SK-N-SH (cell line): Measurements from ENCODE around the gene SNX8. TPM values are rescaled to one million over a fixed set of nuclear protein-coding genes. Genes with fewer than 3 reads are reported as not detected.

Source experiments
- CTCF ChIA-PET: fragments of 300-600, 350-600 bp; formaldehyde crosslinking; extraction: SDS; loops from one replicate; lab custom pipeline; 2021; lab: Yijun Ruan, JAX
- POLR2A ChIA-PET: fragments of 350-600 bp; sonication (Branson Sonifier 250); formaldehyde crosslinking; extraction: SDS; loops from one replicate; lab custom pipeline; 2020; ENCODE audit warnings: antibody characterized with exemption, inconsistent platforms; lab: Yijun Ruan, JAX
- DNase-seq: peaks from one replicate; pipeline ENCODE4 v3.0.0; 2012
- H2AFZ ChIP-seq: fragments of 200-600 bp; sonication (generic); 2 replicates; pipeline ENCODE4 v1.8.1; 2016; ENCODE audit warnings: antibody characterized with exemption, mild to moderate bottlenecking, low read depth
- H3F3A ChIP-seq: fragments of 200-600 bp; sonication (generic); replicated peaks from 2 replicates; pipeline ENCODE3; 2016; ENCODE audit warnings: antibody characterized with exemption, mild to moderate bottlenecking; ENCODE audit not compliant: insufficient read depth
- H3K27ac ChIP-seq, 2 experiments: fragments of 200-500 bp in 1 of 2; fragments of 200-600 bp in 1 of 2; sonication (Bioruptor generic) in 1 of 2; sonication (generic), shearing (Covaris generic) in 1 of 2; 2 replicates each; pipeline versions ENCODE4 v1.5.1 to v1.6.1; 2014 to 2016; ENCODE audit warnings: low read depth in 2 of 2, inconsistent platforms in 1 of 2, low read length in 1 of 2, mild to moderate bottlenecking in 1 of 2, mixed read lengths in 1 of 2
- H3K27me3 ChIP-seq: fragments of 200-600 bp; sonication (generic), shearing (Covaris generic); 2 replicates; pipeline ENCODE4 v1.6.1; 2016; ENCODE audit warnings: mixed run types; ENCODE audit not compliant: insufficient read depth
- H3K36me3 ChIP-seq, 2 experiments: fragments of 200-500 bp in 1 of 2; fragments of 200-600 bp in 1 of 2; sonication (Bioruptor generic) in 1 of 2; sonication (generic) in 1 of 2; replicated peaks in 1 of 2; 2 replicates each; pipeline versions ENCODE3 to v1.5.1; 2014 to 2016; ENCODE audit warnings: low read length in 1 of 2, mild to moderate bottlenecking in 1 of 2; ENCODE audit not compliant: insufficient read depth in 2 of 2, control insufficient read depth in 1 of 2
- H3K4me1 ChIP-seq, 2 experiments: fragments of 200-500 bp in 1 of 2; fragments of 200-600 bp in 1 of 2; sonication (Bioruptor generic) in 1 of 2; sonication (generic), shearing (Covaris generic) in 1 of 2; 2 replicates each; pipeline versions ENCODE4 v1.5.1 to v1.6.1; 2014 to 2016; ENCODE audit warnings: low read depth in 1 of 2, low read length in 1 of 2, mixed run types in 1 of 2; ENCODE audit not compliant: insufficient read depth in 2 of 2, control insufficient read depth in 1 of 2
- H3K4me2 ChIP-seq: fragments of 200-600 bp; sonication (generic), shearing (Covaris generic); 2 replicates; pipeline ENCODE4 v1.6.1; 2017; ENCODE audit warnings: mixed run types
- H3K4me3 ChIP-seq, 2 experiments: fragments of 200-500 bp in 1 of 2; fragments of 200-600 bp in 1 of 2; sonication (Bioruptor generic) in 1 of 2; sonication (generic), shearing (Covaris generic) in 1 of 2; 2 replicates each; pipeline versions ENCODE4 v1.5.1 to v1.8.1; 2014 to 2016; ENCODE audit warnings: low read depth in 2 of 2, inconsistent platforms in 1 of 2, low read length in 1 of 2, mild to moderate bottlenecking in 1 of 2, mixed read lengths in 1 of 2, moderate library complexity in 1 of 2
- H3K79me2 ChIP-seq: fragments of 200-600 bp; sonication (generic); 2 replicates; pipeline ENCODE4 v1.8.1; 2017; ENCODE audit warnings: mild to moderate bottlenecking; ENCODE audit not compliant: insufficient read depth
- H3K9ac ChIP-seq: fragments of 200-600 bp; sonication (generic); 2 replicates; pipeline ENCODE4 v1.6.1; 2017; ENCODE audit warnings: mixed run types
- H3K9me2 ChIP-seq: fragments of 200-600 bp; sonication (generic); 2 replicates; pipeline ENCODE4 v1.6.1; 2017; ENCODE audit warnings: mixed run types
- H3K9me3 ChIP-seq: fragments of 200-600 bp; sonication (generic); 2 replicates; pipeline ENCODE4 v1.6.1; 2017; ENCODE audit warnings: mixed run types, mild to moderate bottlenecking, moderate library complexity
- H4K20me1 ChIP-seq: fragments of 200-600 bp; sonication (generic); 2 replicates; pipeline ENCODE4 v1.6.1; 2017; ENCODE audit warnings: mild to moderate bottlenecking, mixed run types; ENCODE audit not compliant: insufficient read depth
- CHD2 ChIP-seq: fragments of 150-350 bp; IDR thresholded peaks from 2 replicates; pipeline ENCODE4 v1.6.1; 2018; ENCODE audit warnings: low read length; ENCODE audit not compliant: partially characterized antibody
- ELF1 ChIP-seq: IDR thresholded peaks from 2 replicates; pipeline ENCODE4 v1.4.0; 2012
- EP300 ChIP-seq, 2 experiments: IDR thresholded peaks; 2 replicates each; pipeline versions ENCODE4 v1.4.0 to v1.6.1; 2012; ENCODE audit warnings: borderline replicate concordance in 1 of 2, low read depth in 1 of 2, low read length in 1 of 2
- FOXJ3 ChIP-seq: sonication (generic); formaldehyde crosslinking; IDR thresholded peaks from 2 replicates; pipeline ENCODE4 v1.5.1; 2020; ENCODE audit warnings: mild to moderate bottlenecking, missing genetic modification reagents
- FOXM1 ChIP-seq: IDR thresholded peaks from 2 replicates; pipeline ENCODE4 v1.4.0; 2012; ENCODE audit warnings: low read depth, mild to moderate bottlenecking
- IRF3 ChIP-seq: fragments of 150-350 bp; IDR thresholded peaks from 2 replicates; pipeline ENCODE4 v1.6.1; 2016; ENCODE audit warnings: mild to moderate bottlenecking, low read depth, low read length
- MXI1 ChIP-seq: IDR thresholded peaks from 2 replicates; pipeline ENCODE4 v1.6.1; 2012; ENCODE audit warnings: mild to moderate bottlenecking, low read depth, low read length, improper control_type of control experiment
- RCOR1 ChIP-seq: fragments of 150-350 bp; IDR thresholded peaks from 2 replicates; pipeline ENCODE4 v1.6.1; 2017; ENCODE audit warnings: antibody characterized with exemption, low read length
- RFX5 ChIP-seq: IDR thresholded peaks from 2 replicates; pipeline ENCODE4 v1.6.1; 2012; ENCODE audit warnings: mild to moderate bottlenecking, improper control_type of control experiment, low read length
- RXRA ChIP-seq: IDR thresholded peaks from 2 replicates; pipeline ENCODE4 v1.4.0; 2012; ENCODE audit warnings: low read depth, mild to moderate bottlenecking, borderline replicate concordance
- SIN3A ChIP-seq: IDR thresholded peaks from 2 replicates; pipeline ENCODE4 v1.6.1; 2012; ENCODE audit warnings: low read depth, mild to moderate bottlenecking, low read length, moderate library complexity, borderline replicate concordance
- SMC3 ChIP-seq: IDR thresholded peaks from 2 replicates; pipeline ENCODE4 v1.6.1; 2012; ENCODE audit warnings: low read depth, low read length, improper control_type of control experiment
- TAF1 ChIP-seq: IDR thresholded peaks from 2 replicates; pipeline ENCODE4 v1.6.1; 2012; ENCODE audit warnings: low read depth, mild to moderate bottlenecking, low read length, moderate library complexity, borderline replicate concordance
- TEAD4 ChIP-seq: IDR thresholded peaks from 2 replicates; pipeline ENCODE4 v1.4.0; 2012; ENCODE audit warnings: mild to moderate bottlenecking, borderline replicate concordance; ENCODE audit not compliant: insufficient read depth
- USF2 ChIP-seq: fragments of 150-350 bp; IDR thresholded peaks from 2 replicates; pipeline ENCODE4 v1.6.1; 2017; ENCODE audit warnings: antibody characterized with exemption, low read length, low read depth, borderline replicate concordance
- YY1 ChIP-seq: IDR thresholded peaks from 2 replicates; pipeline ENCODE4 v1.4.0; 2012; ENCODE audit warnings: low read depth, mild to moderate bottlenecking
- ZBTB33 ChIP-seq: IDR thresholded peaks from 2 replicates; pipeline ENCODE4 v1.4.0; 2012; ENCODE audit warnings: low read depth, borderline replicate concordance
- WGBS: methylation state at CpG from one replicate; pipeline ENCODE4 v1.1.6; 2017; ENCODE audit warnings: low lambda C conversion rate; 5-methylcytosine and 5-hydroxymethylcytosine counted together
- polyA plus RNA-seq, 3 experiments: library from polyadenylated mRNA; depleted of rRNA; stranded (reverse); fragments of >200 nt; gene quantifications; 2 replicates each; pipeline ENCODE4 v1.2.3, GENCODE V29; 2012

The SNX8 gene
- polyA plus RNA-seq, 1 of the 3 experiments (the other 2 are of a cell fraction), result 20.6 TPM

- 89% methylated on average over 17 of the region's 17 CpGs for WGBS
- no peak for DNase-seq
- H3K4me2 ChIP-seq, result no peak overlapping the region
- H3K27me3 ChIP-seq, result no peaks in the 10 kb centered on the region
- peaks cover 11% of the 10 kb centered on the region; the same call in 1 of the 2 replicates for H4K20me1 ChIP-seq
- H3K9ac ChIP-seq, result no peak overlapping the region
- peaks cover 9% of the 10 kb centered on the region; the same call in 1 of the 2 replicates for H3K79me2 ChIP-seq
- ChIA-PET POLR2A (no interaction called here), CTCF (interaction anchor here (1.0 to 1.4 kb wide), 4 partner anchors 10 to 132 kb away, joined by 3 to 4 read pairs (median 3); no protein-coding TSS in a partner anchor)
- TF ChIP-seq EP300 (IDR thresholded peaks at IDR 0.05; ENCODE audit: borderline replicate concordance in 1 of 2, low read depth in 1 of 2, low read length in 1 of 2) (no peak), RXRA (no peak), RFX5 (no peak), ZBTB33 (no peak), TAF1 (no peak), CHD2 (no peak), FOXJ3 (CRISPR knock-in tag) (no peak)
- H3K27ac ChIP-seq, result no peak overlapping the region
- no peaks in the 10 kb centered on the region for H3K9me2 ChIP-seq
- H3F3A ChIP-seq, result no peaks in the 10 kb centered on the region
- H3K9me3 ChIP-seq, result no peaks in the 10 kb centered on the region
- H3K36me3 ChIP-seq, result peaks cover 52 to 64% of the 10 kb centered on the region in 2 experiments
- H3K4me3 ChIP-seq, result no peak overlapping the region
- no peaks in the 10 kb centered on the region for H3K4me1 ChIP-seq
- H2AFZ ChIP-seq, result no peak overlapping the region
Observed at GRCh38 chr7:2215851-2216250, 98.4 kb downstream of the SNX8 start.

- POLR2A ChIA-PET, result interaction anchor here (0.8 kb wide), 1 partner anchor 35 kb away, joined by 4 read pairs; no protein-coding TSS in a partner anchor
- no peaks in the 10 kb centered on the region for H3K9me3 ChIP-seq
- no peak for DNase-seq
Observed at GRCh38 chr7:2214636-2215035, 99.6 kb downstream of the SNX8 start.

More at GRCh38 chr7:2214636-2215035, 99.6 kb downstream of the SNX8 start:
- Histone ChIP-seq H3K9me2 (no peaks in the 10 kb centered on the region), H3K79me2 (no peaks in the 10 kb centered on the region), H3K27ac (no peak overlapping the region)
- TF ChIP-seq TEAD4 (no peak), RCOR1 (no peak), FOXM1 (no peak), ELF1 (no peak), USF2 (no peak), SIN3A (no peak), RFX5 (no peak), YY1 (no peak), MXI1 (no peak), FOXJ3 (CRISPR knock-in tag) (no peak), IRF3 (no peak), SMC3 (no peak)
- TF ChIP-seq, all 33 proteins: peak for 0
- H3K4me3 ChIP-seq, result no peak overlapping the region
- CTCF ChIA-PET, result interaction anchor here (1.2 to 1.4 kb wide), 3 partner anchors 11 to 67 kb away, joined by 3 to 4 read pairs (median 4); no protein-coding TSS in a partner anchor
- no peaks in the 10 kb centered on the region for H3F3A ChIP-seq
- peaks cover 56 to 65% of the 10 kb centered on the region in 2 experiments for H3K36me3 ChIP-seq
- H3K4me1 ChIP-seq, result peaks cover 0 to under 1% of the 10 kb centered on the region in 2 experiments; a peak in 1 of 4 replicates
- no peaks in the 10 kb centered on the region for H3K27me3 ChIP-seq
- H3K9ac ChIP-seq, result no peak overlapping the region
- no peak overlapping the region for H2AFZ ChIP-seq
- WGBS, result 94% methylated on average over 9 of the region's 9 CpGs
- 0 out of 2 replicates have a peak, but pooled peaks cover 4% of the 10 kb centered on the region for H4K20me1 ChIP-seq
- H3K4me2 ChIP-seq, result no peak overlapping the region
